HG02885 (cell line): ENCODE data around the gene HSPG2.
"Not testable (repeated sequence)": the region's sequence is repeated elsewhere in the genome, so short reads cannot be mapped to it uniquely, and the experiment has no call there.

Source experiments
- ATAC-seq: cut with Tn5 transposase; IDR thresholded peaks from one replicate; pipeline ENCODE4 v1.9.1; 2021; ENCODE audit warnings: mild to moderate bottlenecking; ENCODE audit not compliant: unreplicated experiment, poor library complexity

Gene HSPG2

DNA sequence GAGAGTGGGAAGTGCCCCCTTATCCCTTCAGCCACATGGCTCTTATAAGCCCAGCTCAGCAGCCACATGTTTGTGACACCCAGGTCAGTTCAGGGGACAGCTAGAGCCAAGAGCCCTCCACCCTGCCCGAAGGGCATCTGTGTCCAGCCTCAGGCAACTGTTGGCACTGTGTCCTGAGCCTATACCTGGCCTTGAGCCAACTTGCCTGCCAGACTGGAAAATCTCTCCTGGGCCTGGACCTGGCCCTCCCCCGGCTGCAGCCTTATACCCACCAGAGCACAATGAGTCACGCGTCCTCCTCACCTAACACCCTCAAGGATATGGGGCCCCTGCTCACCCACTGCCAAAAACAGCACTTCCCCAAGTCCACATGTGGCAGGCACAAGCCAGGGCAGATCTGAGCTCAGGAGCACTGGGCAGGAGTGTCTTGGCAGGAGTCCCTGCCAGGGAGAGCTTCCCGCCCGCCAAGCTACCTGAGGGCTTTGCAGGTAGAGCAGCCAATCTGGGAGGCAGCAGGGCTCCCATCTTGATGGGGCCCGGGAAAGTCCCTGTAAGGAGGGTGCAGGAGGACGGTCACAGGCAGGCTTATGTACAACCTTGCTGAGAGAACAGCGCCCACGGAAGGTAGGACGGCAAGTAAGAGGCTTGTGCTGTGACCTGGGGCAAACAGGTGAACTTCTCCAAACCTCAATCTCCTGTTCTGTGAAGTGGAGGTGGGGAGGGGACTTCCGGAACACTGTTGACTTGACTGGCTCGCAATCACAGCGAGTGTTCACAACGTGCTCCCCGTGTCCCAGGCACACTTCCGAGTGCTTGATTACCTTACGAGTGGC is 19.8 kb upstream of the HSPG2 start:
- no peak for ATAC-seq

- no peak for ATAC-seq
These were observed 18.6 kb upstream of the HSPG2 start for GRCh38 chr1:21955501-21956281.

- ATAC-seq = no peak
These were observed 17.9 kb upstream of the HSPG2 start for GRCh38 chr1:21955058-21955457.

- no peak for ATAC-seq
These were observed 15.8 kb upstream of the HSPG2 start for GRCh38 chr1:21952786-21953520.

- no peak for ATAC-seq
These were observed 14.2 kb upstream of the HSPG2 start for GRCh38 chr1:21951226-21951870.

- ATAC-seq = no peak
These were observed 13.6 kb upstream of the HSPG2 start for GRCh38 chr1:21950734-21951133.

GRCh38 chr1:21946836-21947587 is 9.9 kb upstream of the HSPG2 start:
- no peak for ATAC-seq

DNA sequence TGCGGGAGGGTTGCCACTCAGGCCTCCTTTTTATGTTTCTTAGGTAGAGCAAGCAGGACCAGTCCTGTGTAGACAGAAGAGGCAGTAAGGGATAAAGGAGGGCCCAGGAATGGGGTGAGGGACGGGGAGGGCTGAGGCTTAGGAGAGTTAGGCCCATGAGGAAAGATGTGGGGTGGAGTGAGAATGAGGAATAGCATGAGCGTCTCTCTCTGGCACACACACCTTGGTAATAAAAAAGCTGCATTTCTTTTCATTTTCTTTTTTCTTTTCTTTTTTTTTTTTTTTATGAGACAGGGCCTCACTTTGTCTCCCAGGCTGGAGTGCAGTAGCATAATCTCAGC is 7.6 kb upstream of the HSPG2 start:
- no peak for ATAC-seq

DNA sequence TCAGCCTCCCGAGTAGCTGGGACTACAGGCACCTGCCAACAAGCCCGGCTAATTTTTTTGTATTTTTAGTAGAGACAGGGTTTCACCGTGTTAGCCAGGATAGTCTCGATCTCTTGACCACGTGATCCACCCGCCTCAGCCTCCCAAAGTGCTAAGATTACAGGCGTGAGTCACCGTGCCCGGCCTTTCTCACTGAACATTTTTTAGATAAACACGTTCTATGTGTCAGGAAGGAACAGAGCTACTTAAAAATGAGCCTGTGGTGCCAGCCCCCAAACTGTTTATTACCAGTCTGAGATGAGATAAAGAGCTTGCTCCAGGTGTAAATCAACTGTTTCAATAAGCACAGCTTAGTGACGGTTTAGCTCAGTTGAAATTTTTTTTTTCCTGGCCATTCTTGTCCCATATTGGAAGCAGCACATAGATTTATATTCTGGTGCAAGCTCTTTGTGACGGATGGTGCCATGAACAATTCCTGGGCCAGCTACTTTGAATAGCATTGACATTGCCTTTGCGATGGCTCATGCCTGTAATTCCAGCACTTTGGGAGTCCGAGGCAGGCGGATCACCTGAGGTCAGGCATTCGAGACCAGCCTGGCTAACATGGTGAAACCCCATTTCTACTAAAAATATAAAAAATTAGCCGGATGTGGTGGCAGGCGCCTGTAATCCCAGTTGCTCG is 6.0 kb upstream of the HSPG2 start:
- not testable (repeated sequence) for ATAC-seq

- no peak for ATAC-seq
These were observed 5.4 kb upstream of the HSPG2 start for GRCh38 chr1:21942464-21942863.

GRCh38 chr1:21941370-21941769 is 4.3 kb upstream of the HSPG2 start:
- no peak for ATAC-seq

DNA sequence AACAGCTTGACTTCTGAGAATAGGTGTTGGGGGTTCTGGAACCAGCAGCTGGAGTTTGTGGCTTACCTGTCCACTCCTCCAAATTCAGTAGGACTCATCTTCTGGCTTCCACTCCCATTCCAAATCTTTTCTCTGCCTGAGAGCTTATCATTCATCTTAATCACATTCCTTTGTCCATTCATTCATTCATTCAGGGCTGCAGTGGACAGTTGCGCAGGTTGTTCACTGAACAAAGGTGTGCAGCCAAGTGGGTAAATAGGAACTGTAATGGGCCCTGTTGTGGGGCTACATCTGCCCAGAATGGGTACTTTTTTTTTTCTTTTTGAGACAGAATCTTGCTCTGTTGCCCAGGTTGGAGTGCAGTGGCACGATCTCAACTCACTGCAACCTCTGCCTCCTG is 3.4 kb upstream of the HSPG2 start:
- no peak for ATAC-seq

DNA sequence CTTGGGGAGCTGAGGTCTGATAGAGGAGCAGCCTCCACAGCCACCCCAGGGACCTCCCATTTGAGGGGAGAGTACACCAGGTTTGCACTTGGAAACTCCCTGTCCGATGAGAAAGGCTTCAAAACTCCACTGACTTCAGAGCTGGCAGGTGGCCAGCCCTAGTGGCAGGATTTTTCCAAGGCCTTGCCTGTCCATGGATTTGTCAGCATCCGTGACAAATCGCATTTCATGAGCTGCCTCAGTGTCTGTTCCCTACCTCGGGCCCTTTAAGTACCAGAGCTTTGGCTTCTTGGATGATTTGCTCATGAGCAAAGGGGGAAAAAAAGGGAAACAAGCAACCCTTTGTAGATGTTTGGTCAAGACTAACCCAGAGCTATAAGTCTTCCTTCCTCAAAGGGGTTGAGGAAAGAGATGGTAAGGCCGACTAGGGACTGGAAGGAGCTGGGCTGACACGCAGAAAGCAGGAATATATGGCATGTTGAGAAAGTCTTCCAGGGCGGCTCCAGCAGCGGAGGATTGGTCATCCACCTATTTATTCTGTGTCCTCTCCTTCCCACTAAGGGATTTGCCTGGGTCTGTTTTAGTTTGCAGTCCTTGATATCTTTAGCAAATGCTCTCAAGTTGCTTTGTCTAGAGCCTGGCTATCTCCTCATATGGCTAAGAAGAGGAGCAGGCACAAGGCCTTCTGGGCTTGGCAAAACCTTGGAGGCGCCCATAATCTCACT is 2.7 kb upstream of the HSPG2 start:
- no peak for ATAC-seq

DNA sequence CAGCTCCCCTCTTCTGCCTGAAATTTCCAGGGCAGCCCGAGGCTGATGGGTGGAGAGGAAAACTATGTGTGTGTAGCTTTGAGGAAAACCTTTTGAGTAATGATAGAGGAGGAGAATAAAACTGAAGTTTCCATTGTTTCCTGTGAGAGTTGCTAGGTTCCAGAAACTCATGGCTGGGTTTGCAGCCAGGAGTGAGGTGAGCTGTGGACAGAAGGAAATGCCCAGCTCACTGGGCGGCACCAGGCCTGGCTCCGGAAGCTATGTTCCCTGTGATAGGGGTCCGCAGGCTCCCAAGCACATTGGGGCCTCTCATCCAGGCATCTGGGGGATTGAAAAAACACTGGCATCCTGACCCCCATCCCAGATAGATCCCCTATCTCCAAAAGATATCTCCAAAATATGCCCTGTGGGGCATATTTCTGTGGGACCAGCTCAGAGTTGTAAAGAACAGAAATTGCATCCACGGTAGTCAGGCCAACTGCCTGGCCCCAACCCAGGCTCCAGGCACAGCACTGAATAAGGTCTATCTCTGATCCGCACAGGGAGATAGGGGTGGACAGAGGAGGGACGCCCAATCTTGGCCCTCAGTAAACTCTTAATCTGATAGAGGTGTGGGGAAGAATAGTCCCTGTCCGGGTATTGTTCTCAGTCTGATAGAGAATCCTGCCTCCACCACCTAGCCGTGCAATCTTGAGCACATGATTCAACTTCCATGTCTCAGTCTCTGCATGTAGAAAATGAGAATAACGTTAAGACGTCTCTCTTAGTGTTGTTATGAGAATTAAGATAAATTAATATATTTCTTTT is 1.8 kb upstream of the HSPG2 start:
- no peak for ATAC-seq

GRCh38 chr1:21937372-21938121 is 437 bp upstream of the HSPG2 start:
- peak; percentile 72 for ATAC-seq

DNA sequence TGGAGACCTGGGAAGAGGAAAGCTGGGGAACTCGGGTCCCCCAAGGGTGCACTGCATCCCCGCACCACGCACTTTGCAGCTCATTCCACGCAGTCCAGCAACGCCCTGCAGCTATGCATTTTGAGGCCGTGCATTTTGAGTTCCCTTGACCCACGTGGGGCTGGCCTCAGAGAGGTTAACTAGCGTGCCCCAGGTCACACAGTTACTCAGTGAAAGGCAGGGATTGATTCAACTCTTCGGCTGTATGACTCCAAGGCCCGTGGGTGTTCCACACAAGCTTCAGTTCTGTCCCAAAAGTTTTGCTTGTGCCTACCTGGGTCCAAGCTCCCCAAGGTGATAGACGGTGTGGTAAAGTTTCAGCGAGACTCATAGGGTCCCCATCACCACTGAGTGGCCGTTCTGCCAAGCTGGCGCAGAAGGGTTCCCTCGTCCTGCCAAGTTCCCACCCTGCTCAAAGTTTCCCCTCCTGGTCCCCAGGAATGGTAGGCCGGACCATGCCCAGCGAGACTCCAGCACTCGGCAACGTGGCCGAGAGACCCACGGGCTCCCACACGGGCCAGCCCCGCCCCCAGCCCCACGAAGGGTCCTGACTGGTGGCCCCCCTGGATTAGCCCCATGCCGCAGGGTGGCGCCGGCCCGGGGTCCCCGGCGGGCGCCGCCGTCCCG is 611 bp downstream of the HSPG2 start:
- ATAC-seq = peak; percentile 16

DNA sequence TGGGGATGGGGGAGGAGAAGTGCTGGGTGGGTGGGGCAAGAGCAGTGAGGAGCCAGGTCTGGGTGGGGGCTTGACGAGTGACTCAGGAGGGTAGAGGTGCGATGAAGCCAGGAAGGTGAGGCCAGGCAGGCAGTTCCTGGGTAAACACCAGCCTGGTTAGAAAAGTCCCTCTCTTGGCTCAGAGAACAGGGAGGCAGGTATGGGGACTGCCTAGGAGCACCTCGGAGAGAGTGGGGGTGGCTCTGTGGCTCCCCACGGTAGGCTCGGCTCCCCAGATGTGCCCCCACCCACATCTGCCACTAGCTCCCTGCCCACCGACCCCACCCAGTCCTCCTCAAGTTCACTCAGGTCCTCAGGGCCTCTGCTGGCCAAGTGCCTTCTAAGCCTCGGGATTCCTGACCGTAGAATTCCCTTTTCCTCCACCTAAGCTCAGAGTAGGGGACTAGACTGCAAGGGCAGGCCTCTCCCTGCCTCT is 1.2 kb downstream of the HSPG2 start:
- ATAC-seq = no peak
